ENCODE results near the gene PLP2. TPM values are rescaled to one million over a fixed set of nuclear protein-coding genes. Genes with fewer than 3 reads are reported as not detected.

The PLP2 gene

DNA sequence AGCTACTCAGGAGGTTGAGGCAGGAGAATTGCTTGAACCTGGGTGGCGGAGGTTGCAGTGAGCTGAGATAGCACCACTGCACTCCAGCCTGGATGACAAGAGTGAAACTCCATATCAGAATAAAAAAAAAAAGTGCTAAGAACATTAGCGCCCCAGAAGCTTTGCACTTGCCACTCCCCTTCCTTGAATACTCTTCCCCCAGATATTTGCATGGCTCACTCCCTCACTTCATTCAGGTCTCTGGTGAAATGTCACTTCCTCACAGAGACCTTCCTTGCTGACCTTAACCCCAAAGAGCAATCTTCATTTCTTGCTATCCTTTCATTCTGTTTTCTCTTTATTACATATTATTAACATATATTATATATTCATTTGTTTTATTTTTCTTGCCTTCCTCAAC is 50.2 kb downstream of the PLP2 start:
- Histone ChIP-seq H3K79me1 (replicated peaks; ENCODE audit: low read length, poor library complexity, severe bottlenecking) (no peaks in the 10 kb centered on the region), H3K27ac (ENCODE audit: low read length, poor library complexity, severe bottlenecking) (no peak overlapping the region), H3K4me1 (ENCODE audit: control insufficient read depth, insufficient read depth, low read depth, low read length) (no peaks in the 10 kb centered on the region), H4K8ac (ENCODE audit: low read length) (no peak overlapping the region), H3K4me2 (ENCODE audit: low read length, poor library complexity, severe bottlenecking) (no peak overlapping the region), H2BK12ac (ENCODE audit: low read length in 2 of 2) (no peak overlapping the region), H3K14ac (ENCODE audit: low read length in 2 of 2) (no peak overlapping the region), H3K4me3 (ENCODE audit: insufficient read depth in 1 of 2, low read depth in 1 of 2, low read length in 2 of 2) (no peak overlapping the region), H3K9ac (ENCODE audit: low read length) (no peak overlapping the region), H3K9me3 (ENCODE audit: control insufficient read depth, low read length) (no peaks in the 10 kb centered on the region), H2AK5ac (ENCODE audit: low read length, severe bottlenecking) (no peak overlapping the region), H2BK5ac (ENCODE audit: low read depth, low read length, poor library complexity, severe bottlenecking) (no peak overlapping the region), H2BK15ac (ENCODE audit: low read depth, poor library complexity, severe bottlenecking) (no peak overlapping the region), H2BK120ac (ENCODE audit: low read depth, low read length) (no peak overlapping the region), H2AFZ (ENCODE audit: low read depth, low read length) (no peak overlapping the region), H3K4ac (ENCODE audit: low read depth in 1 of 2, low read length in 2 of 2) (no peak overlapping the region), H4K91ac (ENCODE audit: low read length) (no peak overlapping the region), H3K23ac (ENCODE audit: low read length in 2 of 2) (no peak overlapping the region), H3K18ac (ENCODE audit: low read depth in 1 of 2, low read length in 2 of 2) (no peak overlapping the region), H3K36me3 (ENCODE audit: control insufficient read depth in 1 of 2, insufficient read depth in 2 of 2, low read depth in 1 of 2, low read length in 2 of 2) (no peaks in the 10 kb centered on the region), H3K27me3 (ENCODE audit: control insufficient read depth in 1 of 2, insufficient read depth in 1 of 2, low read length in 2 of 2) (peaks cover 0 to 48% of the 10 kb centered on the region in 2 experiments)
- no peak for DNase-seq
- 95% methylated on average over 2 of the region's 2 CpGs for WGBS

Small RNAs within 50 kb of the gene (small RNA-seq; reads per million reads assigned to genes)
- gene RN7SL262P (ENCODE audit: low read depth), result not detected

Data from mesenchymal stem cell (in vitro differentiated cells and primary cell).